Glomerular visceral epithelial cell (primary cell): Measurements from ENCODE around the gene GBX2.

Experiments used
- DNase-seq: peaks from one replicate; pipeline ENCODE4 v3.0.0-alpha.2; 2016; ENCODE audit errors: extremely low spot score

Gene GBX2

GRCh38 chr2:236117861-236118269 lies 50.3 kb downstream of the GBX2 start:
- DNase-seq, result no peak

GRCh38 chr2:236117401-236117800 lies 50.8 kb downstream of the GBX2 start:
- DNase-seq, result no peak
